ENCODE data around the gene PACRG.

- TF ChIP-seq POLR2A (IDR thresholded peaks at IDR 0.05; ENCODE audit: low read length) (no peak), GATA1 (IDR thresholded peaks at IDR 0.05; ENCODE audit: low read depth, low read length) (no peak)
These were observed 437.6 kb downstream of the PACRG start for GRCh38 chr6:163165155-163165910.
